SKM-1 (cell line): ENCODE measurements around the gene GMDS.
A peak's percentile ranks its signal among the peaks of the same experiment; 100 is the strongest.

ENCODE experiments used
- DNase-seq: peaks from one replicate; lab custom pipeline; 2025; ENCODE audit not compliant: unreplicated experiment; lab: John Stamatoyannopoulos, UW

GMDS gene

GRCh38 chr6:1724124-1724523, 521.3 kb downstream of the GMDS start:
- no peak for DNase-seq

GRCh38 chr6:1722801-1723200, 522.6 kb downstream of the GMDS start:
- DNase-seq = no peak

- DNase-seq = no peak
These were observed 524.6 kb downstream of the GMDS start for GRCh38 chr6:1720620-1721322.

- no peak for DNase-seq
These were observed 525.5 kb downstream of the GMDS start for GRCh38 chr6:1719922-1720321.

GRCh38 chr6:1716868-1717267, 528.5 kb downstream of the GMDS start:
- DNase-seq = no peak

GRCh38 chr6:1716396-1716795, 529.0 kb downstream of the GMDS start:
- no peak for DNase-seq

GRCh38 chr6:1715336-1715735, 530.1 kb downstream of the GMDS start:
- DNase-seq = no peak

- no peak for DNase-seq
These were observed 530.8 kb downstream of the GMDS start for GRCh38 chr6:1714654-1715053.

- no peak for DNase-seq
These were observed 532.3 kb downstream of the GMDS start for GRCh38 chr6:1713016-1713600.

- no peak for DNase-seq
These were observed 533.0 kb downstream of the GMDS start for GRCh38 chr6:1712451-1712850.

GRCh38 chr6:1711136-1711535, 534.3 kb downstream of the GMDS start:
- DNase-seq = no peak

GRCh38 chr6:1709234-1709641, 536.2 kb downstream of the GMDS start:
- DNase-seq = peak; percentile 29

- DNase-seq = no peak
These were observed 536.6 kb downstream of the GMDS start for GRCh38 chr6:1708820-1709219.

GRCh38 chr6:1708122-1708521, 537.3 kb downstream of the GMDS start:
- no peak for DNase-seq

- DNase-seq = no peak
These were observed 539.8 kb downstream of the GMDS start for GRCh38 chr6:1705630-1706029.

- DNase-seq = no peak
These were observed 540.2 kb downstream of the GMDS start for GRCh38 chr6:1705183-1705582.

GRCh38 chr6:1704711-1705110, 540.7 kb downstream of the GMDS start:
- DNase-seq = no peak

- no peak for DNase-seq
These were observed 541.5 kb downstream of the GMDS start for GRCh38 chr6:1703923-1704322.

- DNase-seq = no peak
These were observed 542.1 kb downstream of the GMDS start for GRCh38 chr6:1703091-1703855.

- no peak for DNase-seq
These were observed 542.8 kb downstream of the GMDS start for GRCh38 chr6:1702580-1703051.

GRCh38 chr6:1701668-1702353, 543.6 kb downstream of the GMDS start:
- no peak for DNase-seq
